Neural crest cell (in vitro differentiated cells): Measurements from ENCODE around the gene CRTC2. TPM values are rescaled to one million over a fixed set of nuclear protein-coding genes. Genes with fewer than 3 reads are reported as not detected.
A peak's percentile ranks its signal among the peaks of the same experiment; 100 is the strongest.

Experiments used
- DNase-seq: peaks from one replicate; pipeline ENCODE4 v3.0.0; 2021; ENCODE audit warnings: low read depth, mixed read lengths, low spot score
- H3K27ac Mint-ChIP-seq: one replicate; pipeline ENCODE4 v1.8.0; 2021; ENCODE audit warnings: mild to moderate bottlenecking, mixed read lengths; ENCODE audit not compliant: unreplicated experiment
- H3K27me3 Mint-ChIP-seq: 2 replicates; pipeline ENCODE4 v1.8.0; 2021; ENCODE audit warnings: low read depth, mild to moderate bottlenecking, mixed read lengths
- H3K36me3 Mint-ChIP-seq: 2 replicates; pipeline ENCODE4 v1.8.0; 2021; ENCODE audit warnings: low read depth, mild to moderate bottlenecking, mixed read lengths
- H3K4me1 Mint-ChIP-seq: 2 replicates; pipeline ENCODE4 v1.8.0; 2021; ENCODE audit warnings: mixed read lengths
- H3K4me3 Mint-ChIP-seq: one replicate; pipeline ENCODE4 v1.8.0; 2021; ENCODE audit warnings: mild to moderate bottlenecking, mixed read lengths
- H3K9me3 Mint-ChIP-seq: 2 replicates; pipeline ENCODE4 v1.8.0; 2021; ENCODE audit warnings: mixed read lengths
- total RNA-seq: library from RNA; stranded (reverse); gene quantifications from 2 replicates; pipeline ENCODE4 v1.2.1, GENCODE V29; 2021
- TF ChIP-seq, protein P1 (sequence below): fragments of 200-600 bp; sonication (generic); conservative IDR thresholded peaks from 2 replicates; pipeline ENCODE4 v1.5.0; 2021; ENCODE audit warnings: antibody characterized with exemption, mild to moderate bottlenecking

Gene CRTC2
- total RNA-seq, 1 donor from 2014 or later, result 34.7 TPM

GRCh38 chr1:153928791-153929341 lies 29.5 kb downstream of the CRTC2 start:
- Mint-ChIP-seq H3K4me3 (peak overlapping the region; percentile 26), H3K27ac (peak overlapping the region; percentile 88), H3K36me3 (no peaks in the 10 kb centered on the region), H3K9me3 (no peaks in the 10 kb centered on the region), H3K4me1 (peaks cover 22% of the 10 kb centered on the region), H3K27me3 (no peaks in the 10 kb centered on the region)
- DNase-seq, result no peak
- TF ChIP-seq, protein P1, sequence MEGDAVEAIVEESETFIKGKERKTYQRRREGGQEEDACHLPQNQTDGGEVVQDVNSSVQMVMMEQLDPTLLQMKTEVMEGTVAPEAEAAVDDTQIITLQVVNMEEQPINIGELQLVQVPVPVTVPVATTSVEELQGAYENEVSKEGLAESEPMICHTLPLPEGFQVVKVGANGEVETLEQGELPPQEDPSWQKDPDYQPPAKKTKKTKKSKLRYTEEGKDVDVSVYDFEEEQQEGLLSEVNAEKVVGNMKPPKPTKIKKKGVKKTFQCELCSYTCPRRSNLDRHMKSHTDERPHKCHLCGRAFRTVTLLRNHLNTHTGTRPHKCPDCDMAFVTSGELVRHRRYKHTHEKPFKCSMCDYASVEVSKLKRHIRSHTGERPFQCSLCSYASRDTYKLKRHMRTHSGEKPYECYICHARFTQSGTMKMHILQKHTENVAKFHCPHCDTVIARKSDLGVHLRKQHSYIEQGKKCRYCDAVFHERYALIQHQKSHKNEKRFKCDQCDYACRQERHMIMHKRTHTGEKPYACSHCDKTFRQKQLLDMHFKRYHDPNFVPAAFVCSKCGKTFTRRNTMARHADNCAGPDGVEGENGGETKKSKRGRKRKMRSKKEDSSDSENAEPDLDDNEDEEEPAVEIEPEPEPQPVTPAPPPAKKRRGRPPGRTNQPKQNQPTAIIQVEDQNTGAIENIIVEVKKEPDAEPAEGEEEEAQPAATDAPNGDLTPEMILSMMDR, result no peak

DNA sequence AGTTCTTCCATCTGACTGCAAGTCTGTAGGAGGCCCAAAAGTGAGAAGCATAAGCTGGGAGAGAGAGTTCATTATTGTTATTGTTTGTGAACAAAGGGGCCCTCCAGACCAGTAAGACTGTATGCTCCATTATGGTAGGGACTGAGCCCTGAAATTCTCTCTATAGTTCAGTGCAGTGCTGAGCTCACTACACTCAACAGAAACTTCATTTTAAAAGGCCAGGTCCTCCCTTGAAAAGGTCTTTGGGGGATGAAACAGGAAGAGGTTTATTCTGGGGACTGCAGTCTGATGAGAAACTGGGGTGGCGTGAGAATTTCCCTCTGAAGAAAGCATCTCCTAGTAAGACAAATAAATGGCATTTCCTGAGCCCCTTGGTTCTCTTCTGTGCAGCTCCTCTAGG lies 30.2 kb downstream of the CRTC2 start:
- H3K4me3 Mint-ChIP-seq, result peak overlapping the region; percentile 51
- TF ChIP-seq, protein P1, result no peak
- no peaks in the 10 kb centered on the region for H3K9me3 Mint-ChIP-seq
- peaks cover 25% of the 10 kb centered on the region for H3K4me1 Mint-ChIP-seq
- H3K36me3 Mint-ChIP-seq, result no peaks in the 10 kb centered on the region
- no peak for DNase-seq
- peak overlapping the region; percentile 9 for H3K27ac Mint-ChIP-seq
- no peaks in the 10 kb centered on the region for H3K27me3 Mint-ChIP-seq

GRCh38 chr1:153926405-153926804 lies 32.0 kb downstream of the CRTC2 start:
- Mint-ChIP-seq H3K27ac (no peak overlapping the region), H3K4me3 (peak overlapping the region; percentile 42), H3K4me1 (peaks cover 32% of the 10 kb centered on the region), H3K36me3 (no peaks in the 10 kb centered on the region), H3K9me3 (no peaks in the 10 kb centered on the region), H3K27me3 (peaks cover 2% of the 10 kb centered on the region)
- DNase-seq, result no peak
- TF ChIP-seq, protein P1, result no peak

GRCh38 chr1:153922972-153923925 lies 35.2 kb downstream of the CRTC2 start, which contains the start of gene GATAD2B:
Gene GATAD2B, minus strand, starts transcription at chr1:153922972. Its CDS starts 94,625 bp downstream, at chr1:153828347.
- Mint-ChIP-seq H3K36me3 (no peaks in the 10 kb centered on the region), H3K4me1 (peaks cover 39% of the 10 kb centered on the region), H3K27ac (peak within 1 kb of the TSS; percentile 97), H3K27me3 (peaks cover 2% of the 10 kb centered on the region), H3K4me3 (peak within 1 kb of the TSS; percentile 91), H3K9me3 (no peaks in the 10 kb centered on the region)
- TF ChIP-seq, protein P1, result no peak
- DNase-seq, result peak; percentile 97

GRCh38 chr1:153922076-153922971 lies 36.1 kb downstream of the CRTC2 start:
- DNase-seq, result no peak
- Mint-ChIP-seq H3K9me3 (no peaks in the 10 kb centered on the region), H3K27ac (peak overlapping the region; percentile 82), H3K4me3 (peak overlapping the region; percentile 91), H3K36me3 (no peaks in the 10 kb centered on the region), H3K27me3 (peaks cover 2% of the 10 kb centered on the region), H3K4me1 (peaks cover 35% of the 10 kb centered on the region)
- TF ChIP-seq, protein P1, result peak; percentile 35
